A549 (cell line): ENCODE data around the gene OCIAD1.

Experiments
- CEBPB ChIP-seq, 2 experiments: fragments of >200 bp in 1 of 2; sonication (Bioruptor Twin) in 1 of 2; formaldehyde crosslinking in 1 of 2; IDR thresholded peaks; 2 replicates each; pipeline ENCODE4 v1.6.1; 2012 to 2016
- EP300 ChIP-seq, 2 experiments: fragments of >200 bp; sonication (Bioruptor Twin); formaldehyde crosslinking; IDR thresholded peaks; 2 replicates in 1 of 2; 3 replicates in 1 of 2; pipeline ENCODE4 v1.6.1; 2016 to 2017
- JUN ChIP-seq, 2 experiments: fragments of >200 bp; sonication (Bioruptor Twin); formaldehyde crosslinking; IDR thresholded peaks; 2 replicates in 1 of 2; 3 replicates in 1 of 2; pipeline ENCODE4 v1.6.1; 2016 to 2017
- KDM1A ChIP-seq: fragments of 200-600 bp; sonication (generic); IDR thresholded peaks from 2 replicates; pipeline ENCODE4 v1.6.1; 2016; ENCODE audit warnings: low read depth, mild to moderate bottlenecking
- MAFK ChIP-seq: fragments of 450-650 bp; IDR thresholded peaks from 2 replicates; pipeline ENCODE4 v1.6.1; 2014; ENCODE audit not compliant: partially characterized antibody
- MYC ChIP-seq: IDR thresholded peaks from 2 replicates; pipeline ENCODE4 v1.6.1; 2012; ENCODE audit warnings: mild to moderate bottlenecking, inconsistent platforms, low read length, improper control_type of control experiment, borderline replicate concordance
- NPAS2 ChIP-seq: fragments of 250-450 bp; sonication (Bioruptor Pico); IDR thresholded peaks from 2 replicates; pipeline ENCODE4 v1.8.0; 2022; ENCODE audit warnings: mild to moderate bottlenecking, moderate library complexity, borderline replicate concordance
- POLR2A ChIP-seq: IDR thresholded peaks from 2 replicates; pipeline ENCODE4 v1.6.1; 2012; ENCODE audit warnings: mild to moderate bottlenecking, low read length
- RCOR1 ChIP-seq: fragments of 150-350 bp; IDR thresholded peaks from 2 replicates; pipeline ENCODE4 v1.6.1; 2014; ENCODE audit warnings: antibody characterized with exemption, low read length, low read depth
- ZC3H11A ChIP-seq: fragments of 450-650 bp; IDR thresholded peaks from 2 replicates; pipeline ENCODE4 v1.6.1; 2014; ENCODE audit warnings: antibody characterized with exemption, mild to moderate bottlenecking
- ZFP36 ChIP-seq: fragments of 450-650 bp; IDR thresholded peaks from 2 replicates; pipeline ENCODE4 v1.6.1; 2014; ENCODE audit warnings: borderline replicate concordance; ENCODE audit not compliant: partially characterized antibody
- TF ChIP-seq, protein P1 (sequence below): fragments of >200 bp; sonication (Bioruptor Twin); formaldehyde crosslinking; IDR thresholded peaks from 3 replicates; pipeline ENCODE4 v1.5.1; 2016
- TF ChIP-seq, protein P2 (sequence below): IDR thresholded peaks from 2 replicates; pipeline ENCODE4 v1.6.1; 2012; ENCODE audit warnings: low read depth, borderline replicate concordance
- TF ChIP-seq, protein P3 (sequence below): fragments of 200-600 bp; sonication (generic); IDR thresholded peaks from 2 replicates; pipeline ENCODE4 v1.6.1; 2016; ENCODE audit warnings: antibody characterized with exemption, mild to moderate bottlenecking, moderate library complexity

DNA sequence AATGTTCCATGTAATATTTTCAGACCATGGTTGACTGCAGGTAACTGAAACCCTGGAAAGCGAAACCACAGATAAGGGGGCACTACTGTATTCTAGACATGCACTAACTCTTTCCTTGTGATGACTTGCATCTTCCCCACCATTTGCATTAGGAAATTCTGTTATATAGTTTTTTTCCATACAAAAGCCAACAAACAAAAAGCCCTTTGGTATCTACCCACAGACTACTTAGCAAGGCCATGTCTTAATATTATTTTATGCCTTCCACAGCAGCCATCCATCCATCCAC lies 23.5 kb downstream of the OCIAD1 start:
- TF ChIP-seq, protein P1, sequence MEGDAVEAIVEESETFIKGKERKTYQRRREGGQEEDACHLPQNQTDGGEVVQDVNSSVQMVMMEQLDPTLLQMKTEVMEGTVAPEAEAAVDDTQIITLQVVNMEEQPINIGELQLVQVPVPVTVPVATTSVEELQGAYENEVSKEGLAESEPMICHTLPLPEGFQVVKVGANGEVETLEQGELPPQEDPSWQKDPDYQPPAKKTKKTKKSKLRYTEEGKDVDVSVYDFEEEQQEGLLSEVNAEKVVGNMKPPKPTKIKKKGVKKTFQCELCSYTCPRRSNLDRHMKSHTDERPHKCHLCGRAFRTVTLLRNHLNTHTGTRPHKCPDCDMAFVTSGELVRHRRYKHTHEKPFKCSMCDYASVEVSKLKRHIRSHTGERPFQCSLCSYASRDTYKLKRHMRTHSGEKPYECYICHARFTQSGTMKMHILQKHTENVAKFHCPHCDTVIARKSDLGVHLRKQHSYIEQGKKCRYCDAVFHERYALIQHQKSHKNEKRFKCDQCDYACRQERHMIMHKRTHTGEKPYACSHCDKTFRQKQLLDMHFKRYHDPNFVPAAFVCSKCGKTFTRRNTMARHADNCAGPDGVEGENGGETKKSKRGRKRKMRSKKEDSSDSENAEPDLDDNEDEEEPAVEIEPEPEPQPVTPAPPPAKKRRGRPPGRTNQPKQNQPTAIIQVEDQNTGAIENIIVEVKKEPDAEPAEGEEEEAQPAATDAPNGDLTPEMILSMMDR = no peak
- TF ChIP-seq, protein P2, sequence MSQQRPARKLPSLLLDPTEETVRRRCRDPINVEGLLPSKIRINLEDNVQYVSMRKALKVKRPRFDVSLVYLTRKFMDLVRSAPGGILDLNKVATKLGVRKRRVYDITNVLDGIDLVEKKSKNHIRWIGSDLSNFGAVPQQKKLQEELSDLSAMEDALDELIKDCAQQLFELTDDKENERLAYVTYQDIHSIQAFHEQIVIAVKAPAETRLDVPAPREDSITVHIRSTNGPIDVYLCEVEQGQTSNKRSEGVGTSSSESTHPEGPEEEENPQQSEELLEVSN = no peak
- TF ChIP-seq KDM1A (no peak), EP300 (IDR thresholded peaks at IDR 0.05) (no peak), POLR2A (no peak), NPAS2 (CRISPR knock-in tag) (no peak), CEBPB (IDR thresholded peaks at IDR 0.05) (no peak), JUN (IDR thresholded peaks at IDR 0.05) (no peak), RCOR1 (no peak), ZFP36 (no peak), ZC3H11A (no peak), MAFK (no peak), MYC (no peak)
- TF ChIP-seq, protein P3, sequence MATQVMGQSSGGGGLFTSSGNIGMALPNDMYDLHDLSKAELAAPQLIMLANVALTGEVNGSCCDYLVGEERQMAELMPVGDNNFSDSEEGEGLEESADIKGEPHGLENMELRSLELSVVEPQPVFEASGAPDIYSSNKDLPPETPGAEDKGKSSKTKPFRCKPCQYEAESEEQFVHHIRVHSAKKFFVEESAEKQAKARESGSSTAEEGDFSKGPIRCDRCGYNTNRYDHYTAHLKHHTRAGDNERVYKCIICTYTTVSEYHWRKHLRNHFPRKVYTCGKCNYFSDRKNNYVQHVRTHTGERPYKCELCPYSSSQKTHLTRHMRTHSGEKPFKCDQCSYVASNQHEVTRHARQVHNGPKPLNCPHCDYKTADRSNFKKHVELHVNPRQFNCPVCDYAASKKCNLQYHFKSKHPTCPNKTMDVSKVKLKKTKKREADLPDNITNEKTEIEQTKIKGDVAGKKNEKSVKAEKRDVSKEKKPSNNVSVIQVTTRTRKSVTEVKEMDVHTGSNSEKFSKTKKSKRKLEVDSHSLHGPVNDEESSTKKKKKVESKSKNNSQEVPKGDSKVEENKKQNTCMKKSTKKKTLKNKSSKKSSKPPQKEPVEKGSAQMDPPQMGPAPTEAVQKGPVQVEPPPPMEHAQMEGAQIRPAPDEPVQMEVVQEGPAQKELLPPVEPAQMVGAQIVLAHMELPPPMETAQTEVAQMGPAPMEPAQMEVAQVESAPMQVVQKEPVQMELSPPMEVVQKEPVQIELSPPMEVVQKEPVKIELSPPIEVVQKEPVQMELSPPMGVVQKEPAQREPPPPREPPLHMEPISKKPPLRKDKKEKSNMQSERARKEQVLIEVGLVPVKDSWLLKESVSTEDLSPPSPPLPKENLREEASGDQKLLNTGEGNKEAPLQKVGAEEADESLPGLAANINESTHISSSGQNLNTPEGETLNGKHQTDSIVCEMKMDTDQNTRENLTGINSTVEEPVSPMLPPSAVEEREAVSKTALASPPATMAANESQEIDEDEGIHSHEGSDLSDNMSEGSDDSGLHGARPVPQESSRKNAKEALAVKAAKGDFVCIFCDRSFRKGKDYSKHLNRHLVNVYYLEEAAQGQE = no peak
